Heart left ventricle (tissue), 13 donors: ENCODE measurements around the gene ATP1A1.

Experiments used
- CTCF ChIP-seq, 12 donors: fragments of 200-600 bp; sonication (generic) in 4 of 12; IDR thresholded peaks; one replicate each; pipeline versions ENCODE4 v1.5.0 to v1.8.0; 2018 to 2022; ENCODE audit warnings: antibody characterized with exemption in 12 of 12, mild to moderate bottlenecking in 5 of 12
- POLR2A ChIP-seq, 2 donors: fragments of 450-650 bp; IDR thresholded peaks; one replicate each; pipeline ENCODE4 v1.6.1; 2017; ENCODE audit warnings: antibody characterized with exemption in 2 of 2, mild to moderate bottlenecking in 2 of 2, moderate library complexity in 2 of 2
- donor health status: ischemic (EF 13 %, LVEDD 7.1; RV severe dilation, severe dysfunction).
- donor health status: DM: no; HTN: yes; CAD: no.
- donor health status: DM: no; HTN: no; CAD: no.
- donor health status: ischemic (EF 25% LVEDD 6.9; RV normal size, moderate dysfunction).
- donor health status: ischemic (EF 25% LVEDD 5.7; RV mildly dilated, moderate dysfunction).
- donor health status: ischemic (EF 35%, LVEDD 5.7; RV mildly dilated, moderate dysfunction).
- donor health status: nonischemic (EF 11% LVEDD 7.7; RV severe dilation, severe dysfunction).
- donor health status: DM: yes; HTN: yes; CAD: no.
- donor health status: PGD.
- donor health status: ischemic (EF 29% LVEDD 5.4; RV normal size, mild dysfunction).
- donor health status: nonischemic (EF 23%, LVEDD 6.1; RV moderate dilation, normal function).

GRCh38 chr1:116436611-116436970 is 63.5 kb downstream of the ATP1A1 start:
- TF ChIP-seq CTCF (IDR thresholded peaks at IDR 0.05): no peak
- TF ChIP-seq POLR2A (IDR thresholded peaks at IDR 0.05): no peak
